Left lung (tissue), 10 donors: ENCODE results near the gene PNPLA2. TPM values are rescaled to one million over a fixed set of nuclear protein-coding genes. Genes with fewer than 3 reads are reported as not detected.

Experiments used
- ATAC-seq: fragments of 200-7000 bp; cut with Tn5 transposase; one replicate; pipeline ENCODE4 v1.9.1; 2020; ENCODE audit warnings: moderate library complexity
- DNase-seq, 4 donors: peaks; one replicate each; pipeline ENCODE4 v3.0.0-alpha.2; 2013 to 2020
- H3K27ac ChIP-seq, 2 donors: fragments of 200-600 bp; sonication (generic) in 1 of 2; one replicate each; pipeline versions ENCODE4 v1.5.0 to v1.8.0; 2020 to 2021
- H3K27me3 ChIP-seq, 2 donors: fragments of 200-600 bp; sonication (generic) in 1 of 2; one replicate each; pipeline versions ENCODE4 v1.5.0 to v1.8.0; 2020 to 2021
- H3K36me3 ChIP-seq, 2 donors: fragments of 200-600 bp; sonication (generic) in 1 of 2; one replicate each; pipeline versions ENCODE4 v1.5.0 to v1.8.0; 2020 to 2021
- H3K4me1 ChIP-seq, 2 donors: fragments of 200-600 bp; one replicate each; pipeline ENCODE4 v1.8.0; 2021
- H3K4me3 ChIP-seq, 2 donors: fragments of 200-600 bp; sonication (generic) in 1 of 2; one replicate each; pipeline versions ENCODE4 v1.5.0 to v1.8.0; 2020 to 2021; ENCODE audit warnings: mild to moderate bottlenecking in 1 of 2
- H3K9me3 ChIP-seq, 2 donors: fragments of 200-600 bp; sonication (generic) in 1 of 2; one replicate each; pipeline versions ENCODE4 v1.5.0 to v1.8.0; 2020 to 2021
- CTCF ChIP-seq, 2 donors: fragments of 200-600 bp; sonication (generic) in 1 of 2; IDR thresholded peaks; one replicate each; pipeline versions ENCODE4 v1.5.0 to v1.8.0; 2021; ENCODE audit warnings: antibody characterized with exemption in 2 of 2
- intact Hi-C, 2 donors: fragments of 100-400 bp; cut with DNase I; formaldehyde crosslinking; loops; one replicate each; pipeline versions ENCODE4 v1.11.2 to v1.14.2; 2022
- polyA plus RNA-seq, 6 donors: library from polyadenylated mRNA; unstranded; fragments of 120-200 nt; gene quantifications; one replicate each; pipeline ENCODE4 v1.2.1, GENCODE V29; 2013; ENCODE audit not compliant: insufficient read length in 6 of 6
- total RNA-seq, 2 donors: library from RNA; stranded (reverse); fragmentation: NEBNext Ultra II Directional; extraction: Animal tissue kit (Norgen Biotek cat#: 25700); gene quantifications; one replicate each; pipeline ENCODE4 v1.2.1, GENCODE V29; 2021
- donor health status: DM: no; HTN: yes; CAD: no.
- donor health status: DM: no; HTN: no; CAD: no.

The PNPLA2 gene
- total and polyA plus RNA-seq, 8 donors, result 29.9 to 128 (median 40.4) TPM

- intact Hi-C loops, result no loop called here
These were observed 15.8 kb upstream of the PNPLA2 start for GRCh38 chr11:802693-803466.

GRCh38 chr11:803467-803742, 15.3 kb upstream of the PNPLA2 start:
- no peak for TF ChIP-seq CTCF (IDR thresholded peaks at IDR 0.05)
- intact Hi-C loops, result no loop called here

More at GRCh38 chr11:802693-803466, 15.8 kb upstream of the PNPLA2 start:
- DNase-seq, result no peak
- H3K27me3 ChIP-seq, result no peaks in the 10 kb centered on the region
- H3K36me3 ChIP-seq, result peaks cover 0 to 31% of the 10 kb centered on the region in 2 donors
- H3K9me3 ChIP-seq, result no peaks in the 10 kb centered on the region
- TF ChIP-seq CTCF (IDR thresholded peaks at IDR 0.05), result no peak
- ATAC-seq, result no peak
- H3K27ac ChIP-seq, result no peak overlapping the region
- no peak overlapping the region for H3K4me3 ChIP-seq
- peaks cover 14 to 41% of the 10 kb centered on the region in 2 donors for H3K4me1 ChIP-seq

GRCh38 chr11:803770-804598, 14.7 kb upstream of the PNPLA2 start:
- no peak for ATAC-seq
- H3K27ac ChIP-seq, result peak overlapping the region in 1 of 2 donors; percentile 83
- DNase-seq, result no peak
- TF ChIP-seq CTCF (IDR thresholded peaks at IDR 0.05), result no peak
- H3K4me3 ChIP-seq, result peak overlapping the region; percentile 66 to 68
- H3K9me3 ChIP-seq, result no peaks in the 10 kb centered on the region
- peaks cover 21 to 45% of the 10 kb centered on the region in 2 donors for H3K4me1 ChIP-seq
- no peaks in the 10 kb centered on the region for H3K27me3 ChIP-seq
- intact Hi-C loops, result no loop called here
- H3K36me3 ChIP-seq, result peaks cover 0 to 31% of the 10 kb centered on the region in 2 donors

More at GRCh38 chr11:803467-803742, 15.3 kb upstream of the PNPLA2 start:
- Histone ChIP-seq H3K27me3 (no peaks in the 10 kb centered on the region), H3K9me3 (no peaks in the 10 kb centered on the region), H3K36me3 (peaks cover 0 to 31% of the 10 kb centered on the region in 2 donors), H3K4me3 (no peak overlapping the region), H3K27ac (no peak overlapping the region), H3K4me1 (peaks cover 16 to 44% of the 10 kb centered on the region in 2 donors)
- ATAC-seq (no peak), DNase-seq (no peak)

GRCh38 chr11:804599-804964, 14.1 kb upstream of the PNPLA2 start:
- intact Hi-C loops, result no loop called here
- TF ChIP-seq CTCF (IDR thresholded peaks at IDR 0.05), result no peak
- Histone ChIP-seq H3K27ac (peak overlapping the region; percentile 83 to 89), H3K4me3 (peak overlapping the region; percentile 66 to 68), H3K9me3 (no peaks in the 10 kb centered on the region), H3K27me3 (no peaks in the 10 kb centered on the region), H3K4me1 (peaks cover 21 to 46% of the 10 kb centered on the region in 2 donors), H3K36me3 (peaks cover 0 to 30% of the 10 kb centered on the region in 2 donors)
- DNase-seq, result no peak
- no peak for ATAC-seq
